ENCODE data around the gene PKIB.
"Not testable (repeated sequence)": the region's sequence is repeated elsewhere in the genome, so short reads cannot be mapped to it uniquely, and the experiment has no call there.

Gene PKIB, protein sequence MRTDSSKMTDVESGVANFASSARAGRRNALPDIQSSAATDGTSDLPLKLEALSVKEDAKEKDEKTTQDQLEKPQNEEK

DNA sequence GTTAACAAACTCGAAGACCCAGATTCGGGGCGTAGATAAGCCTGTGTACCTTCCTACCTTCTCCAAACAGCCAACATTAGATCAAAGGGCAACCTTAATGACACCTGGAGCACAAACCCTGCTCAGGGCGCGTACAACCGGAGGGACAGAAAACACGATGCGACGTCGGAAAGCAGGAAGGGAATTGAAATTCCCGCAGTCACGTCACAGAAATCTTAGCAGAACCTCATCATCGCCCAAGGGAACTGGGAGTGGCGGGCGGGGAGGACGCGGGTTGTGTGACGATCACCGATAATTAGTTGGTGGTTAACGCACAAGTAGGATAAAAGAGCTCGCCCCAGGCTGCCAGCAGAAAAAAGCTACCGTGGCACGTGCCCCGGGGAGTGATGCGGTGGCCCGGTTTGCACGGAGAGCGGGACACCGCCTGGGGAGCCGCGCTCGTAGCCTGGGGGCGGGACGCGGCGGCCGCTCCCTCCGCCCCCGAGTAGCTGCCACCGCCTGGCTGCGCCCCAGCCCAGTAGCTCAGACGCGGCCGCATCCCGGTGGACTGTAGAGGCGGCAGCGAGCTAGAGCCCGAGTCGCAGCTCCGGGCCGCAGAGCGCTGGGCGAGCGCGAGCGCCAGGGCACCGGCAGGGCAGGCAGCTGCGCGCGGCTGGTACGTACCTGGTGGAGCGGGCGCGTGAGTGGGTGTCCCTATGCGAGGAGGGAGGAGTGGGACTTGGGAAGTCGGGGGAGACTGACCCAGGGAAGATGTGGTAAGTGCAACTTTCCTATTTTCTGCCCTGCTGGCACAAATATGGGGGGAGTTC, at the start of gene PKIB:
Gene PKIB, plus strand, starts transcription at position 525 of the 809 bp plus-strand sequence. CDS start 107,390 bp downstream, outside the sequence.
- no peak for DNase-seq (ENCODE audit: low read depth)

GRCh38 chr6:122563364-122564052, 46.7 kb upstream of the PKIB start:
- no peak for DNase-seq (ENCODE audit: low read depth)

DNA sequence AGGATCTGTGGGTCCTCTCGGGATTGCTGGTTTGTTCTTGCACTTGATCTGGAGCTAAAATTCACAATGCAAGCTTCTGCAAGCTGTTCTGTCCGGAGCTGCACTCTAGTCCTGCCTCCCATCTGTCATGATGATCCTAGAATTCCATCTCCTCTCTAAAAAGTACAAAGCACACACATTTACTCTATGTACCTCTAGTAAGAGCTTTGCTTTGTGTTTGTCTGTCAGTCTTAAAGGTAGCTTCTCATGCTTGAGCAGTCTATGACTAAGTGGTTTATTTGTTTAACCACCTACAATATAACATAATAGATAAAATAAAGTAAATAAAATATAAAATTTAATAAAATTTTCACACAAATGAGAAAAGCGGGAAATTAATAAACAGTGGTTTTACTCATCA, 46.0 kb upstream of the PKIB start:
- no peak for DNase-seq (ENCODE audit: low read depth)

- DNase-seq (ENCODE audit: low read depth), result no peak
Observed at GRCh38 chr6:122565708-122566107, 44.5 kb upstream of the PKIB start.

- no peak for DNase-seq (ENCODE audit: low read depth)
Observed at GRCh38 chr6:122567034-122567433, 43.2 kb upstream of the PKIB start.

- DNase-seq (ENCODE audit: low read depth), result no peak
Observed at GRCh38 chr6:122568350-122568749, 41.9 kb upstream of the PKIB start.

- DNase-seq (ENCODE audit: low read depth), result no peak
Observed at GRCh38 chr6:122568797-122569221, 41.4 kb upstream of the PKIB start.

DNA sequence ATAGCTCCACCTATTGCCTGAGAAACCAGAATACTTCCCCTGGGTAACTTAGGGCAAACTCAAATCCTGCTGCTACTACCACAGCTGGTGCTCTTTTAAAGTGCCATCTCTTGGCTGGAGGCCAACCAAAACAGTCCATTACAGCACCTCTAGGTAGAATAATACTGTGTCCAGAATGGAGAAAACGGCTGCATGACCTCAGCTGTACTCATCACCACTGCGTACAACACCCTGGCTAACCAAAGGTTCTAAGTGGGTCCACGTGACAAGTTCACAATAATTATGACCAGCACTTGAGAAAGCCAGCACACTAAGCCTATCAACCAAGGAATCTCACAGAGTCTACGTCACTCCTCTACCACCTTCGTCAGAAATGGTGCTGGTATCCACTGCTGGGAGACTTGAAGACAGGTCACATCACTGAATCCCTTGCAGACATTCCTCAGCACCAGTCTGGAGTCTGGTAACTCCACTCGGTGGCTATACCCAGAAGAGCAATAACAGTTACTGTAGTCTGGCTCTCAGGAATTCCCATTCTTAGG, 40.9 kb upstream of the PKIB start:
- no peak for DNase-seq (ENCODE audit: low read depth)

DNA sequence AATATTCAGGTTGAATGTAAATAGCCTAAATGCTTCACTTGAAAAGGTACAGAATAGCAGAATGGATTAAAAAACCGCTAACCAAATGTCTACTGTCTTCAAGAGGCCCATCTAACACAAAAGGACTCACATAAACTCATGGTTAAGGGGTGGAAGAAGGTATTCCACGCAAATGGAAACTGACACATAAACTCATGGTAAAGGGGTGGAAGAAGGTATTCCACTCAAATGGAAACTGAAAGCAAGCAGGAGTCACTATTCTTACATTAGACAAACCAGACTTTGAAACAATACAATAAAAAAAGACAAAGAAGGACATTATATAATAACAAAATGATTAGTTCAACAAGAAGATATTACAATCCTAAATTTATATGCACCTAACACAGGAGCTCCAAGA, 38.3 kb upstream of the PKIB start:
- DNase-seq (ENCODE audit: low read depth), result no peak

DNA sequence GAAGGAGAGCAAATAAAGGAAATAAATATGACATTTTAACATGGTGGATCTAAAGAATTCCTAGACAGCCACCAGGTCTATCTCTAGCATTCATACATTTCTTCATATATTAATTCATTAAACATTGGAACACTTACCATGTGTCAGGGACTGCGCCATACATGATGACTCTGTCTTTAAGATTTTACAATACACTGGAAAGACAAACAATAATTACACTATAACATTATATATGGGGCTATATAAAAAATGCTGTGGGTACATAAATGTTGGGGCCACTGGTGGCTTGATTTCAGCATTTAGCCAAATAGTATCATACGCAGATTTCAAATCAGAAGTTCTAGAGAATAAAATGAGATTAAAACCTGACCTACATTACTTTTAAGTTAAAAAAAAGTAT, 33.3 kb upstream of the PKIB start:
- no peak for DNase-seq (ENCODE audit: low read depth)

DNA sequence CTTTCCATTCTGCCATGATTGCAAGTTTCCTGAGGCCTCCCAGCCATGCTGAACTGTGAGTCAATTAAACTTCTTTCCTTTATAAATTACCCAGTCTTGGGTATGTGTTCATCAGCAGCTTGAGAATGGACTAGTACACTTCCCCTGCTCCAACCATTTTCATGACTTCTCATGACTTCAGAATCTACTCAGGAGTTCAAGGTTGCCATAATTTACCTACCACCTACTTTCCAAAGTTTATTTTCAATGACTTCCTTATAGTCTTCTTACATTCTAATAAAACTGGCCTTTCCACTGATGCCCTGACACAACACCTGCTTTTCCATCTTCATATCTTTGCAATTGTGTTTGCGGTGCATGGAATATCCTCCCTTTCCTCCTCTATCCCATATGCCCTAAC, 31.2 kb upstream of the PKIB start:
- DNase-seq (ENCODE audit: low read depth), result no peak

- no peak for DNase-seq (ENCODE audit: low read depth)
Observed at GRCh38 chr6:122580737-122581136, 29.5 kb upstream of the PKIB start.

DNA sequence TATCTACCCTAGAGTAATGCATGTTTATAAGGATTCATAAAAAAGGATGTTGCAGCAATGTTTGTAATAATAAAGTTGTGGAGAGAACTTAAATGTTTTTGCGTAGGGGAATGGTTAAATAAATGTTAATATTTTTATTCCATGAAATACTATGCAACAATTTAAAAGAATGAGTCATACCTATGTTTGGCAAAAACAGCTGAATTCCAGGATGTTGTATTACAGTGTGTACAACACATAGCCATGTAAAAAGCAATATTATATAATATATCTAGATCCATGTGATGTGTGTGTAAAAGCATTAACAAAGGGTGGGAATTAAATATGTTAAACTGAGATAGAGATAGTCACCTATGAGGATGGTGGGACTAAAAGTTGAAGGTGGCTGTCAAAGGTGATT, 21.1 kb upstream of the PKIB start:
- no peak for DNase-seq (ENCODE audit: low read depth)

DNA sequence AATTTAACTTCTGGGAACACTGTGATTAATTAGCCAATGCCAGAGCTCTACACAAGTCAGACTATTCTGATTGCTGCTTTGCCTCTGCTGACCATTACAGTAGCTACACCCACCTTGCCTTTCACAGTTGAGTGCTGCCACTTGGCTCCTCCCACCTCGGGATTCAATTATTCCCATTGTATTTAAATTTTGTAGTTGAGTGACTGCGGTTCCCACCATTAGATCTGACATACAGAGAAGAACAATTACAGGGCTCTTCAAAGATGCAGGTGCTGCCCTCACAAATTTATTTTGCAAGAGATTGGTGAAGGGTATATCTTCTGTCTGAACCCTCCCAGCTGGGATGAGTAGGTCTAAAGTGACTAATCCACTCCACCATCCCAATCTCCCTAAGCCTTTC, 11.9 kb upstream of the PKIB start:
- DNase-seq (ENCODE audit: low read depth), result not testable (repeated sequence)

DNA sequence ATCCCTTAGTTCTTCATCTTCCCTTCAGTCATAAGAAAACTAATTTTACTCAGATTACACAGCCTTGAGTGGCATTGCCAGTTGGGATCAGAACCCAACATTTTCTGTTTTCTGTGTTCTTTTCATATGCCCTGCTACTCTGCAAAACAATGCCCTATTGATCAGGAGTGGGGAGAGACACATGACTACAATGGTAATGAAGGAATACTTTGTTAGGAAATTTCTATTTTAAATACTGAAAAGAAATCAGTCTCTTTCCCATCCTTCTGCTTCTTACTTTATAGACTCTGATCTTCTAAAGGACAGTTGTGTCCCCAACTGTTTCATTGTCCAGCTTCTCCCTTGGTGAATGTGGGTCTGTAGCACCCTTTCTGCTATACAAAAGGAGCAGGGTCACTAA, 5.5 kb upstream of the PKIB start:
- DNase-seq (ENCODE audit: low read depth), result no peak

- DNase-seq (ENCODE audit: low read depth), result no peak
Observed at GRCh38 chr6:122610690-122611455, 668 bp downstream of the PKIB start.

DNA sequence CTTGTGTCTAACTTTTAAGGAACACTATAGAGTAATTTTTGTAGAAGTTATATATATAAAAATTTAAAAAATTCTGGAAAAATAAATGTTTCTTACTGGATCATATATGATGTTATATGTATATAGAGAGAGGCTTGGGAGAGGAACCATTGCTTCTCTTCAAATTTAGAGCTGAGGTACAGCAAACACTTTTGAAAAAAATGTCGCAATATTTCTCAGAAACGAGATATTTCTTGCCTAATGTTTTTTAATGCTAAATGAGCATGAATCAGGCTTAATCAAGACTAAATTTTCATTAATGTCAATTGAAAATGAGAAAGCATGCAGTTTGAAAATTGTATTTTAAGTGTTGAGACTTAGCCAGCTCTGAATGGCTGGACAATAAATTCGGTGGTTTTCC, 2.6 kb downstream of the PKIB start:
- DNase-seq (ENCODE audit: low read depth), result no peak

DNA sequence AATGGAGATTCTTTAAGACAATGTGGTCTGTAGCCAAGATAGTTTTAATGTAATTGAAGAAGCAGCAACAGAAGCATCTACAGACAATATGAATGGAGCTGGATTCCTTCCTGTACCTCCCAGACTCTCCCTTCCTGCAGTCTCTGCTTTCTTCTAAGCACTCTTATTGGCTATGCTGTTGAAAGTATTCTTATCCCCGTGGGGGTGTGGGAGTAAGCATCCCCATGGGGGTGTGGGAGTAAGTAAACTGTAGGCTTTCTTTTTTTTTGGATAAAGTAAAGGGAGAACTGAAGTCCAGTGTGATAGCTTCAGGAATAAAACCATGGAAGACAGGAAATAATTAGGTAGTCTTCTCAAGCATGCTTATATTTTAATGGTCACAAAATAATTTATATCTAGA, 4.1 kb downstream of the PKIB start:
- no peak for DNase-seq (ENCODE audit: low read depth)

DNA sequence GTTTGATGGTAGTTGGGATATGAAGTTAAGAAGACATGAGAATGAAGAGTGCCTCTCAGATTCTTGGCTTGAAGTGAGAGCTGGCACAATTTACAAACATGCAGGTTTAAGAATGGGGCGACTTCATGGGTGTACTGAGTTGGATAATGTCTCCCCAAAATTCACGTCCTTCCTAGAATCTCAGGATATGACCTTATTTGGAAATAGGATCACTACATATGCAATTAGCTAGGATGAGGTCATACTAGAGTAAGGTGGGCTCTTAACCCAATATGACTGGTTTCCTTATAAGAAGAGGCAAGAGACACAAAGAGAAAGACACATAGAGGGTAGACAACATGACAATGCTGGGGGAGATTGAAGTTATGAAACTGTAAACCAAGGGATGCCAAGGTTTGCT, 5.2 kb downstream of the PKIB start:
- no peak for DNase-seq (ENCODE audit: low read depth)

- no peak for DNase-seq (ENCODE audit: low read depth)
Observed at GRCh38 chr6:122616877-122617276, 6.7 kb downstream of the PKIB start.

- no peak for DNase-seq (ENCODE audit: low read depth)
Observed at GRCh38 chr6:122619309-122619708, 9.1 kb downstream of the PKIB start.

DNA sequence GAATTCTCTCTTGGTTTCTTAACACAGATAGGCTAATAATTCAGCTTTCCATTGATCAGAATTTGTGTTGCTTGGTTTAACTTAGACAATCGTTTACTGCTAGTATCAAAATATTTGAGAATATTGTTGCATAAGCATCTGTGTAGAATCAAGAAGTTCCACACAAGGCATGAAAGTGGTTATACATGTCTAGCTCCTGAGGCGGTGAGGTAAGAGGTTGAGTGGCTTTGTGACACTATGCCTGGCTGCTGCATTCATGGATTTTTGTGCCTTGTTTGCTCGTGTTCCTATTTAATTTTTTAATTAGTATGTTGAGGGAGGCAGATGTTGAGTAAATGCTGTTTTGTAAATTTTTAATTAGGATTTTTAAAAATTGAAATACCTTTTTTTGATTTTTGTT, 10.2 kb downstream of the PKIB start:
- DNase-seq (ENCODE audit: low read depth), result no peak

All from stimulated activated CD4-positive, alpha-beta T cell treated with anti-CD3 and anti-CD28 coated beads, Interleukin-2, amount 100 ng/mL, for 4 hours (primary cell).